ENCODE measurements around the gene ZFP91.

The ZFP91 gene

GRCh38 chr11:58636587-58636986 is 57.7 kb downstream of the ZFP91 start:
- DNase-seq: no peak

GRCh38 chr11:58637371-58637770 is 58.5 kb downstream of the ZFP91 start:
- DNase-seq: no peak

DNA sequence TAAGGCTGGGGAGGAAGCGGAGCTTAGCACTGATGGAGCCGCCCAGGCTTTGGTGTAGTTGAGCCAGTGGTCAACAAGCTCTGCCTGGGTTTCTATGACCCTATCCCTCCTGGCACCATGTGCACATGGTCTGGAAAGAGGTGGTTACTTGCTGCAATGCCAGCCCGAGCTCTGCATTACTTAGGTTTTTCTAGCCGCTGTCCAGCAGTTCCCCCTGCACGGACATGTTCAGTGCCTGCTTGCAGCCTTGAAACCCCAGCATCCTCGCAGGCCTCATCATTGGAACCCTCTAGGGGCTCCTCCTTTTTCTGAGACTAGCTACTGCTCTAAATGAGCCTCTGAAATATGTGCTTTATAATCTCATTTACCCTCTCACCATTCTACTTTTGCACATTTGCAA is 60.2 kb downstream of the ZFP91 start:
- no peak for DNase-seq

GRCh38 chr11:58639669-58640068 is 60.8 kb downstream of the ZFP91 start:
- DNase-seq: no peak

DNA sequence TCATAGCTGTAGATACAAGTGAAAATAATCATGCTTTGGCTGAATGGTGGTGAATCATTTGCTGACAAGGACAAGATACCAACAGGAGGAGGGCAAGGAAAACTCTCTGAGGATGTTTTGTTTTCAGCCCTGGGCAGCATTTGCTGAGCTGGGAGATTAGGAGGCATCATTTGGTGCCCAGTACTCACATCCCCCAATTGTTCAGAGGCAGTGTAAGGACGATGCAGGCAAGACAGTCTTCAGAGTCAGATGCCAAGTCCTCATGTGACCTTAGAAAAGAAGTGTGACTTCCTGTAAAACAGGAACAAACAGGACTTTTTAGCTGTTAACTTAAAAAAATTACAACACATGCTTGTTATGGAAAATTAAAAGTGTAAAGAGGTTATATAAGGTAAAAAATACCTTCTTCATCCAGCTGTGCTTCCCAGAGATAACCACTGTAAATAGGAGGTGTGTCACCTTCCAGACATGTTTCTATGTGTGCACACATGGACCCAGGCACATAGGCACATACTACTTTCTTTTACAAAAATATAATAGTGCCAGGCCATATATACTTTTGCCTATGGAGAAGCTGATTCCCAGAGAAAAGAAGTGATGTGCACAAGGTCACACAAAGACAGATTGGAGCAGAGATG is 61.6 kb downstream of the ZFP91 start:
- DNase-seq: no peak

GRCh38 chr11:58641341-58641740 is 62.5 kb downstream of the ZFP91 start:
- no peak for DNase-seq

- DNase-seq: no peak
Measured at GRCh38 chr11:58641803-58642581, 63.1 kb downstream of the ZFP91 start.

- no peak for DNase-seq
Measured at GRCh38 chr11:58645854-58646253, 67.0 kb downstream of the ZFP91 start.

GRCh38 chr11:58647141-58647699 is 68.4 kb downstream of the ZFP91 start:
- no peak for DNase-seq

DNA sequence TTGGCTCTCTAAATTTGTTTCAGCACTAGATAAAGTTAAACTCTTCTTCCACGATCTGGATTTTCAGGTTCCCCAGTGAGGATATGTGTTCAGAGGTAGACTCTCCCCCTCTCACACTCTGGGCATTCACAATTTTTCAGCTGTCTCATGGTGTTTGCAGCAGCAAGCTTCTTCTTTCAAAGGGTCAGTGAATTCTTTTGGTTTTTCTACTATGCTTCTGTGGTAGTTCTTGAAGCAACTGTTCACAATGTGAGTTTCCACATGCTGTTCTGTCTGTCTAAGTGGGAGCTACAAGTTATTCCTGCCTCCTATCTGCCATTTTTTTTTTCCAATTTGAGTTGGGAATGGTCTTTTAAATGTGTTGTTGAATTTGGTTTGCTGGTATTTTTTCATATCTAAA is 69.0 kb downstream of the ZFP91 start:
- DNase-seq: no peak

DNA sequence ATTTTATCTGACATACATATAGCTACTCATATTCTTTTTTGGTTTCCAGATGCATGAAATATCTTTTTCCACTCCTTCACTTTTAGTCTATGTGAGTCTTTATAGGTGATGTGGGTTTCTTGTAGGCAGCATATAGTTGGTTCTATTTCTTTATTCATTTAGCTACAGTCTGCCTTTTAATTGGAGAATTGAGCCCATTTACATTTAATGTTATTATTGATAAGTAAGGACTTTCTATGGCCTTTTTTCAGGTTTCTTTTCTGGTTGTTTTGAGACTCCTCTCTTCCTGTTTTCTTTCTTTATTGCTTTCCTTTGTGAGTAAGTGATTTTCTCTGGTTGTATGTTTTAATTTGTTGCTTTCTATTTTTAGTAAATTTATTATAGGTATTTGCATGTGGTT is 70.8 kb downstream of the ZFP91 start:
- DNase-seq: no peak

- DNase-seq: no peak
Measured at GRCh38 chr11:58650496-58650895, 71.6 kb downstream of the ZFP91 start.

DNA sequence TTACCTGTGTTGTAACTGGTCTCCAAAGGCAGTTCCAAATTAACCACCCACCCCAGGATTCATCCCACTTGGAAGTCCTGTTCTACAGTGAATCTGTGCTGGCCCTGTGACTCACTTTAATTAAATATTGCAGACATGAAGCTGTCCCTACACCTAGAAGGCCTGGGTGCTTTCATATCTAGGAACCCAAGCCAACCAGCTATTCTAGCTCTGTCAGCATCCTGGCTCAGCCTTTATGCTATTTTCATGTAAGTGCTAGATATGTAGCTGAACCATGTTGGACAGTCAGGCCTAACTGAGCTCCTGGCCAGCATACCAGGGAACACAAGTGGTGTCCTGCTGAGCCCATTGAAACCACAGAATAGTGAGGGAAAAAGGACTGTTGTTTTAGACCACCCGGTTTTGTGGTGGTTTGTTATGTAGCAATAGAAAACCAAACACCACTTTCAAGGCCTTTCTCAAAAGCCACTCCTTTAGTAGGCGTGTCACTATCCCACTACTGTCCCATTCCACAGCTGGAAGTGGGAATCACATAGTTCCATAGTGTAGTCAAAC is 73.9 kb downstream of the ZFP91 start:
- no peak for DNase-seq

GRCh38 chr11:58654079-58654907 is 75.4 kb downstream of the ZFP91 start:
- DNase-seq: no peak

DNA sequence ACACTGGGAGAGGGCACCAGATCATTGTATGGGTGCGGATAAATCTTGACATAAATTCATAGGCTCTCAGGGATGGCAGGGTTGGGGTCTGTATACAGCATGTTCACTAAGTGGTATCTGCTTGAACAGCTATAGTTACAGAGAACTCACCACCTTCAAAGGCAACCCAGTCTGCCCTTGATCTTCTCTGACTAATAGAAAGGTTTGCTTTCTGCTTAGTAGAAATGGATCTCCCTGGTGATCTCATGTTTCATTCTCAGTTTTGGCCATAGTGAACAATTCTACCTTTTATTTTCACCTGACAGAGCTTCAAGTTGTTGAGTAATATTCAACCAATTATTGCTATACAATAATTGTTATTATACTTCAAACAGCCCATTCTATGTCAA is 76.0 kb downstream of the ZFP91 start:
- DNase-seq: no peak

DNA sequence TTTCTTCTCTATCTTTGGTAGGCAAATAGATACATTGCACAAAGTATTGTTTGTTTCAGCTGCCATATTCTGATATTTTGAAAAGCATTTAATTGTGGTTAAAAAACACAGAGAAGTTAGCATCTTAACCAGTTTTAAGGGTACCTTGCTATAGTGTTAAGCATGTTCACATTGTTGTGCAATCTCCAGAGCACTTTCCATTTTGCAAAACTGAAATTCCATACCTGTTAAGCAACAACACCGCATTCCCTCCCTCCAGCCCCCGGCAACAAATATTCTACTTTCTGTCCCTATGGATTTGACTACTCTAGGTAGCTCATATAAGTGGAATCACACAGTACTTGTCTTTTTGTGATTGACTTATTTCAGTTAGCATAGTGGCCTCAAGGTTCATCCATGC is 77.5 kb downstream of the ZFP91 start:
- DNase-seq: no peak

GRCh38 chr11:58658623-58659022 is 79.8 kb downstream of the ZFP91 start:
- no peak for DNase-seq

DNA sequence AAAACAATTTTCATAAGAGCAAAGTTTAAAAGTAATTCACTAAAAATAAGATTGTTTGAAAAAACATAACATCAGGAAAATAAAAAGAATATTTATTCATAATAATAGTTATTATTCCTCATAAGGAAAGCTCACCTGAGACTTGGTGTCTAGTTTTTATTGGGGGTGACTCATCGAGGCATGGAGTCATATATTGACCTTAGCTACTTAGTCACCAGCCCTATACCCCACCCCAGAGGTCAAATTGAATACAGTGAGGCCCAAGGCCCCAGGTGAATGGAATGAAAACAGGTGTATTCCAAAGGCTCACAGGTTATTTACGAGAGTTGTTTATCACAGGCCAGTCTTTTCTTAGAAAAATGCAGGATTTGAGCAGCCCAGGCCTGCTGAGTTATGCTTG is 80.5 kb downstream of the ZFP91 start:
- no peak for DNase-seq

DNA sequence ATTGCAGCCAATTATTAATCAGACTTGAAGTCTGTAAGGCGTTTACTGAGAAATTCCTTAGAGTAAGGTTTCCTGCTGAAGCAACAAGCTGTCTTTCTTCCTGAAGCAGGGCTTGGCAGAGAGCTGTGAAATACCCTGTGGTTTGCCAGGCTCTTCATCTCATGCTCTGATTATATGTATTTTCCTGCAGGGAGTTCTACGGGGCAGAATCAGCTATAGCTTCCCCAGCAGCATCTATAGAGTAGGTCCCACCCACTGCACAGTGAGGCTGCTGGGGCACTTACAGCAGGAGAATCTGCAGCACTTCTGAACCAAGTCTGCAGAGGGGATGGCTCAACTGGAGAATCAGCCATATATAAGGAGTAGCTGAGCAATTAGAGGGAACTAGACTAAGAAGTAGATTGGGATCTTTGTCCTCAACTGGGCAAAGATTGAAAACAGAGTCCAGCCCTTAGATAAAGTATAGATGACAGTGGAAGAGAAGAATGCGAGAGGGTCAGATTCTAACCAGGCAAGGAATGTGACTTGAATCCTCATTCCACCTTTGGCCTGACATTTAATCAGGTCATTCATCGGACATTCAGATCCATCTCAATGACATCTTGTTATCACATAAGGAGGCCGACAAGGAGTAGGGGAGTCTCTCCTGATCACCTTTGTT is 81.2 kb downstream of the ZFP91 start:
- no peak for DNase-seq

All from NCI-H2171 (cell line).